Effector memory CD4-positive, alpha-beta T cell (primary cell): ENCODE measurements around the gene CTNND1.

Experiments
- DNase-seq, 3 donors: peaks; one replicate each; pipeline ENCODE4 v3.0.0-alpha.2; 2020
- H3K27ac ChIP-seq: 2 replicates; pipeline ENCODE4 v1.7.0; 2013; ENCODE audit warnings: mild to moderate bottlenecking, low read length, moderate library complexity; ENCODE audit not compliant: insufficient read depth, poor library complexity, severe bottlenecking
- H3K27me3 ChIP-seq: replicated peaks from 2 replicates; pipeline ENCODE4 v1.7.0; 2013; ENCODE audit warnings: mild to moderate bottlenecking, low read length; ENCODE audit not compliant: insufficient read depth, control insufficient read depth, poor library complexity, severe bottlenecking
- H3K36me3 ChIP-seq: 2 replicates; pipeline ENCODE4 v1.7.0; 2013; ENCODE audit warnings: mild to moderate bottlenecking, low read length, moderate library complexity; ENCODE audit not compliant: control insufficient read depth, insufficient read depth
- H3K4me1 ChIP-seq: 2 replicates; pipeline ENCODE4 v1.7.0; 2013; ENCODE audit warnings: low read length, mild to moderate bottlenecking; ENCODE audit not compliant: control insufficient read depth, insufficient read depth, poor library complexity, severe bottlenecking
- H3K4me3 ChIP-seq: 2 replicates; pipeline ENCODE4 v1.7.0; 2013; ENCODE audit warnings: low read length, low read depth, mild to moderate bottlenecking; ENCODE audit not compliant: insufficient read depth, poor library complexity, severe bottlenecking
- H3K9me3 ChIP-seq: 2 replicates; pipeline ENCODE4 v1.7.0; 2013; ENCODE audit warnings: mild to moderate bottlenecking, low read length, moderate library complexity; ENCODE audit not compliant: control insufficient read depth

Gene CTNND1

DNA sequence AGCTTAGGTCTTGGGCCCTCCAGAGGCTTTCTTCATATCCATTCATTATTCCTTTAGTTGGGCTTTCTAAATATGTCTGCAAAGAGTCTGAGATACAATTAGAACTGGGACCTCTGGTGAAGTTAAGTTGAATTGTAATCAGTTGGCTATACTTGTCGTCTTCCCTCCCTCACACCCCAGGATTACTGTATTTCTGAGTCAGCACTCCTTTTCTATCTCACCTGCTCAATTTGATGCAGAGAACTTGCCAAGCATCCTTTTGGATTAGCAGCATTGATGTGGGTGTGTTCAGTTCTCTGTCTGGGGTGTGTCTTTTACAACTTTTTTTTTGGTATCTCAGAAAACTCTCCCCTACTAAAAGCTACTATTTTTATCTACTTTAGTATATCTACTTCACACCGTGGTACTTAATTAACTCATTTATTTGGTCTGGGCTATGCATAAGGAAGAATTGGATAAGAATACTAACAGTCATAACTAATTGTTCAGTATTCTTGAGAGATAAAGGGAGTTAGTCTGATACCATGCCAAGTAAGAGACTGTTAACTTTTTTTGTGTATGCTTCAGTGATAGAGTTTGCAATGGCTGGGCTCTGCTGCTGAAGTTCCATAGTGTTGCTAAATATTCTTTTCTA lies 15.1 kb downstream of the CTNND1 start:
- Histone ChIP-seq H3K27me3 (no peaks in the 10 kb centered on the region), H3K4me1 (no peaks in the 10 kb centered on the region), H3K27ac (no peak overlapping the region), H3K9me3 (no peaks in the 10 kb centered on the region), H3K4me3 (no peak overlapping the region), H3K36me3 (no peaks in the 10 kb centered on the region)
- no peak for DNase-seq

GRCh38 chr11:57777969-57778317 lies 16.3 kb downstream of the CTNND1 start:
- Histone ChIP-seq H3K27me3 (no peaks in the 10 kb centered on the region), H3K36me3 (no peaks in the 10 kb centered on the region), H3K27ac (no peak overlapping the region), H3K4me1 (no peaks in the 10 kb centered on the region), H3K4me3 (no peak overlapping the region), H3K9me3 (no peaks in the 10 kb centered on the region)
- no peak for DNase-seq

GRCh38 chr11:57778318-57779037 lies 16.9 kb downstream of the CTNND1 start:
- Histone ChIP-seq H3K9me3 (no peaks in the 10 kb centered on the region), H3K27me3 (no peaks in the 10 kb centered on the region), H3K4me3 (no peak overlapping the region), H3K4me1 (no peaks in the 10 kb centered on the region), H3K27ac (no peak overlapping the region), H3K36me3 (no peaks in the 10 kb centered on the region)
- no peak for DNase-seq

DNA sequence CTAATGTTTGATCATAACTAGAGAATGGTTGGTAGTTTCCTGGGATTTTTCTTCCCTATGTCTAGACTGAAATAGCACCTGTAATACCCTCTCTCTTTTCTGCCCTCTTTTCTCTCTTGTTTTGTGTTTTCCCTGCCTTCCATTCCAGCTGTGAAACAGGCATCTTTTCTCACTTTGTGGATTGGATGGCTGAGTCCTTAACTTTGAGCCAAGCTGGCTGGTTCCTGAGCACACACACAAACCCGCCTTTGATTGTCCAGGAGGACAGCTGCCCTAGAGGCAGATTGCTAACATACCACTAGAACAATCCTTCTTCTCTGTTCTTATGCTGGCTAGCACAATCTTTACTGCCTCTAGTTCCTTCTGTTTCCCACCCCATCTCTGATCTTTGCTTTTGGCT lies 17.7 kb downstream of the CTNND1 start:
- Histone ChIP-seq H3K9me3 (no peaks in the 10 kb centered on the region), H3K27ac (no peak overlapping the region), H3K4me1 (no peaks in the 10 kb centered on the region), H3K4me3 (no peak overlapping the region), H3K27me3 (no peaks in the 10 kb centered on the region), H3K36me3 (no peaks in the 10 kb centered on the region)
- no peak for DNase-seq

DNA sequence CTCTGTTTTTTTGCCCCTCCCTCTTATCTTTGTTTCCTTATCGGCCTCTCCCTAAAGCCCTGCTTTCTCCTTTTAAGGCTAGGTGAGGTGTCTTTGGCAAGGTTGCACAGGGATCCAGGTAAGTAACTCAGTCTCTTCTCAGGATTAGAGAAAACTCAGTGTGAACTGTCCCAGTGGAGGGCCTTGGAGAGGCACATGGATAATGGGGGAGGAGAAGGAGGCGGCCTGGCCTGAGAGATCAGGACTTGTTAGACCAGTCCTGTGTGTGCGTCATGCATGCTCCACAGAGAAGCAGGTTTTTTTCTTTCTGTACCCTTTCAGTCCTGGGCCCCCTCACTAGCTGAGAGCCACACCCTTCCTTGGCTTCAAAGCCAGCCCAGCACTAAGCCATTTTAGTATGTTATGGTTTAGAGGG lies 19.9 kb downstream of the CTNND1 start:
- Histone ChIP-seq H3K36me3 (no peaks in the 10 kb centered on the region), H3K9me3 (no peaks in the 10 kb centered on the region), H3K4me1 (no peaks in the 10 kb centered on the region), H3K27ac (no peak overlapping the region), H3K27me3 (no peaks in the 10 kb centered on the region), H3K4me3 (no peak overlapping the region)
- DNase-seq, result no peak

DNA sequence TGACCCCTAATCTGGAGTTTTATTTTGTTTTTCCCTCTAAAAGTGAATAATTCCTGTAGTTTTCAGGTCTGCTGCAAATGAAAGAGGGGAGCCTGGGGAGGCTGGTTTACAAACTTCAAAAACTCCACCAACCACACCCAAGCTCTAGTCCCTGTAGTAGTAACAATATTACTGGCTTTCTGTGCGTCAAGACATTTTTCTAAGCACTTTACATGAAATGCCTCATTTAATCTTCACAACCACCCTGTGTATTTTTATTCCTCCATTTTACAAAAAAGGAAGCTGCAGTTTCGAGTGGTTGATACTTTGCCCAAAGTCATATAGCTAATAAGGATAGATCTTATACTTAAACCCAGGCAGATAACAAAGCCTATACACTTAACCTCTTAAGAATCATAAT lies 23.5 kb downstream of the CTNND1 start:
- no peak for DNase-seq
- Histone ChIP-seq H3K36me3 (no peaks in the 10 kb centered on the region), H3K27ac (no peak overlapping the region), H3K27me3 (no peaks in the 10 kb centered on the region), H3K4me1 (no peaks in the 10 kb centered on the region), H3K9me3 (no peaks in the 10 kb centered on the region), H3K4me3 (no peak overlapping the region)

DNA sequence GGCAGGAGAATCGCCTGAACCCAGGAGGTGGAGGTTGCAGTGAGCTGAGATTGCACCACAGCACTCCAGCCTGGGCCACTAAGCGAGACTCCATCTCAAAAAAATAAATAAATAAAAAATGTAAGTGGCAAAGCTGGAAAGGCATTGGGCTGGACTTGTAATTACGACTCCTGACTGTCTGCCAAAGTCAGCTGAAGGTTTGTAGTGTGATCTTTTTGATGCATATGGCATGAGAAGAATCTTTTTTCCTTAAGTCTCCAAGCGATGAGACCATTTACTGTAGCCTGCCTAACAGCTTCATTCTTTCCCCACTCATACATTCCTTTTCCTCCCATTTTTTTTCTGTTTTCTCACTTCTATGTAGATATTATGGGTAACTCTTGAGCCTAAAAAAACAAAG lies 24.8 kb downstream of the CTNND1 start:
- Histone ChIP-seq H3K9me3 (no peaks in the 10 kb centered on the region), H3K4me1 (peaks cover 5% of the 10 kb centered on the region), H3K27ac (no peak overlapping the region), H3K36me3 (no peaks in the 10 kb centered on the region), H3K4me3 (no peak overlapping the region), H3K27me3 (no peaks in the 10 kb centered on the region)
- no peak for DNase-seq

GRCh38 chr11:57787006-57787604 lies 25.5 kb downstream of the CTNND1 start:
- H3K27ac ChIP-seq, result no peak overlapping the region
- H3K36me3 ChIP-seq, result no peaks in the 10 kb centered on the region
- H3K4me3 ChIP-seq, result no peak overlapping the region
- peaks cover 11% of the 10 kb centered on the region for H3K4me1 ChIP-seq
- H3K27me3 ChIP-seq, result no peaks in the 10 kb centered on the region
- H3K9me3 ChIP-seq, result no peaks in the 10 kb centered on the region
- no peak for DNase-seq

- Histone ChIP-seq H3K27ac (no peak overlapping the region), H3K36me3 (no peaks in the 10 kb centered on the region), H3K4me1 (peaks cover 21% of the 10 kb centered on the region), H3K27me3 (no peaks in the 10 kb centered on the region), H3K4me3 (no peak overlapping the region), H3K9me3 (no peaks in the 10 kb centered on the region)
- DNase-seq, result no peak
Measured at GRCh38 chr11:57787920-57788702, 26.5 kb downstream of the CTNND1 start.

- Histone ChIP-seq H3K4me3 (no peak overlapping the region), H3K4me1 (peaks cover 27% of the 10 kb centered on the region), H3K36me3 (no peaks in the 10 kb centered on the region), H3K27ac (no peak overlapping the region), H3K27me3 (no peaks in the 10 kb centered on the region), H3K9me3 (no peaks in the 10 kb centered on the region)
- no peak for DNase-seq
Measured at GRCh38 chr11:57788703-57789088, 27.1 kb downstream of the CTNND1 start.
